ENCODE measurements around the gene AIMP1. TPM values are rescaled to one million over a fixed set of nuclear protein-coding genes. Genes with fewer than 3 reads are reported as not detected.
A peak's percentile ranks its signal among the peaks of the same experiment; 100 is the strongest.

Gene AIMP1
- total RNA-seq (2013; cell fraction: nucleolus; rRNA removed) = 16.1 and 18.8 TPM in 2 replicates
- total RNA-seq (2014; rRNA removed) (18.6 and 23.9 TPM in 2 replicates), total RNA-seq (2014; rRNA removed; fragmentation: Illumina TruSeq; extraction: Trizol) (35.7 and 36.9 TPM in 2 replicates), total RNA-seq (2021) (46.1 and 49.0 TPM in 2 replicates), polyA plus RNA-seq (2011; rRNA removed) (41.5 and 76.4 TPM in 2 replicates), polyA plus RNA-seq (2014; fragmentation: Illumina TruSeq; extraction: Trizol) (66.8 and 99.6 TPM in 2 replicates), polyA plus RNA-seq (2014; fragmentation: Nextera tagmentation; extraction: Ambion mirVana) (100 to 1,000 TPM; 115 to 131 TPM), polyA plus RNA-seq (2014; rRNA removed) (27.0 and 32.3 TPM in 2 replicates), polyA plus RNA-seq (2016; fragmentation: Nextera tagmentation; extraction: Ambion mirVana) (100 to 1,000 TPM; 111 to 121 TPM), polyA minus RNA-seq (2011; rRNA and poly(A)+ RNA removed) (4.3 and 5.3 TPM in 2 replicates), Bru-seq, nascent RNA (percentile 91 among the genes with signal in this experiment), BruChase-seq, experiment 1, labeled RNA remaining after a 6-hour chase (percentile 89 among the genes with signal in this experiment), BruChase-seq, experiment 2, labeled RNA remaining after a 2-hour chase (percentile 87 among the genes with signal in this experiment)
- 21.7 TPM for polyA plus RNA-seq (2011; ENCODE audit: low read depth)
- 8.2 and 8.4 TPM in 2 replicates for polyA plus RNA-seq (2011; cell fraction: cytosol; rRNA removed)
- polyA plus RNA-seq (2011; cell fraction: nucleus; rRNA removed) = 15.8 and 16.8 TPM in 2 replicates
- 36.5 and 53.0 TPM in 2 replicates for polyA plus RNA-seq (2012)
- polyA minus RNA-seq (2011; cell fraction: cytosol; rRNA and poly(A)+ RNA removed) = 3.6 and 5.3 TPM in 2 replicates
- 3.6 and 5.5 TPM in 2 replicates for polyA minus RNA-seq (2011; cell fraction: nucleus; rRNA and poly(A)+ RNA removed)
- long read RNA-seq, experiment 1, transcript AIMP1-202 (7 exons, 2,586 nt) = major isoform, 23 of 43 reads
- long read RNA-seq, experiment 1, partial matches to known transcripts = 16 of 43 reads
- long read RNA-seq, experiment 1, other reads (novel, unspliced or antisense) = 4 of 43 reads
- long read RNA-seq, experiment 2, transcript AIMP1-202 (7 exons, 2,586 nt) = major isoform, 91 of 168 reads
- long read RNA-seq, experiment 2, partial matches to known transcripts = 41 of 168 reads
- long read RNA-seq, experiment 2, other reads (novel, unspliced or antisense) = 31 of 168 reads

- no peaks in the 10 kb centered on the region for H3K4me1 ChIP-seq (ENCODE audit: control insufficient read depth, insufficient read depth, low read length)
- H4K20me1 ChIP-seq (ENCODE audit: control insufficient read depth, insufficient read depth) = no peaks in the 10 kb centered on the region
- WGBS (ENCODE audit: insufficient coverage, insufficient replicate concordance, low lambda C conversion rate, missing lambda C conversion rate) = 1% methylated on average over 38 of the region's 44 CpGs
- ATAC-seq (peak; percentile 88), FAIRE-seq (peak; percentile 84), DNase-seq (ENCODE audit: low read depth, low spot score) (peak; percentile 72)
- BruUV-seq (replicated peaks) = no TSS peak
- intact Hi-C loops (cut with micrococcal nuclease; ENCODE audit: unreplicated experiment) = no loop called here
- H3K27me3 ChIP-seq (replicated peaks in 1 of 2; ENCODE audit: control insufficient read depth in 2 of 2, insufficient read depth in 2 of 2, low read length in 1 of 2) = no peaks in the 10 kb centered on the region
- peaks cover 2% of the 10 kb centered on the region; the same call in 2 of the 3 replicates for H3K9me3 ChIP-seq (replicated peaks; ENCODE audit: control insufficient read depth, insufficient read depth, low read length)
- peak within 1 kb of the TSS; percentile 83 for H3K4me3 ChIP-seq
- ChIA-PET CTCF (interaction anchor here (0.8 to 2.1 kb wide), 4 partner anchors 11 to 16 kb away, joined by 3 to 6 read pairs (median 4); no protein-coding TSS in a partner anchor), RAD21 (ENCODE audit: unreplicated experiment) (interaction anchor here (0.8 kb wide), 1 partner anchor 12 kb away, joined by 4 read pairs; no protein-coding TSS in a partner anchor), POLR2A (interaction anchor here (0.9 to 1.7 kb wide), 5 partner anchors 11 to 1404 kb away, joined by 3 to 6 read pairs (median 3); no protein-coding TSS in a partner anchor), SMC1A (ENCODE audit: uncharacterized antibody, unreplicated experiment) (interaction anchor here (0.8 to 1.4 kb wide), 3 partner anchors 14 to 34 kb away, joined by 3 read pairs; no protein-coding TSS in a partner anchor)
- no peaks in the 10 kb centered on the region; a peak in 1 of 4 replicates for H3K36me3 ChIP-seq (ENCODE audit: control insufficient read depth in 2 of 2, insufficient read depth in 2 of 2, low read length in 1 of 2)
- peak within 1 kb of the TSS; percentile 100 for H3K27ac ChIP-seq (ENCODE audit: control insufficient read depth, insufficient read depth)
- in situ Hi-C loops (cut with MboI) = no loop called here
- peak within 1 kb of the TSS; percentile 78 for H3K4me2 ChIP-seq (ENCODE audit: control insufficient read depth, insufficient read depth)
- H3K79me2 ChIP-seq (ENCODE audit: control insufficient read depth, insufficient read depth, low read length) = peaks cover 88% of the 10 kb centered on the region
- H2AFZ ChIP-seq (ENCODE audit: control insufficient read depth, low read depth, low read length) = peak within 1 kb of the TSS; percentile 100
- peak within 1 kb of the TSS; percentile 99 for H3K9ac ChIP-seq (ENCODE audit: control insufficient read depth, insufficient read depth, low read length)
- TF ChIP-seq ZZZ3 (IDR thresholded peaks at IDR 0.05; ENCODE audit: control insufficient read depth, insufficient read length, low read depth) = no peak
- peak; percentile 68; the same call in 1 of the 2 replicates for TF ChIP-seq ZNF217 (IDR thresholded peaks at IDR 0.05)
- TF ChIP-seq POU2F2 (IDR thresholded peaks at IDR 0.05; ENCODE audit: borderline replicate concordance, low read depth, low read length) = no peak; the same call in 2 of the 3 replicates
- peak; percentile 13; the same call in 1 of the 2 replicates for TF ChIP-seq TARDBP (IDR thresholded peaks at IDR 0.05; ENCODE audit: borderline replicate concordance)
- TF ChIP-seq HSF1 (IDR thresholded peaks at IDR 0.05; ENCODE audit: low read depth, low read length) = peak; percentile 45; the same call in 1 of the 2 replicates
- peak; percentile 60; the same call in 1 of the 2 replicates for TF ChIP-seq GABPA (IDR thresholded peaks at IDR 0.05; ENCODE audit: low read depth)
- peak; percentile 90; the same call in 1 of the 2 replicates for TF ChIP-seq STAT1 (conservative IDR thresholded peaks at IDR 0.05)
- TF ChIP-seq ZNF207 (IDR thresholded peaks at IDR 0.05; ENCODE audit: borderline replicate concordance) = peak; percentile 98
- no peak for TF ChIP-seq CEBPB (IDR thresholded peaks at IDR 0.05; ENCODE audit: borderline replicate concordance in 1 of 2, low read depth in 2 of 2, low read length in 2 of 2)
- TF ChIP-seq MEF2B (IDR thresholded peaks at IDR 0.05; ENCODE audit: partially characterized antibody, poor library complexity, severe bottlenecking) = peak; percentile 67
- TF ChIP-seq, protein P1, sequence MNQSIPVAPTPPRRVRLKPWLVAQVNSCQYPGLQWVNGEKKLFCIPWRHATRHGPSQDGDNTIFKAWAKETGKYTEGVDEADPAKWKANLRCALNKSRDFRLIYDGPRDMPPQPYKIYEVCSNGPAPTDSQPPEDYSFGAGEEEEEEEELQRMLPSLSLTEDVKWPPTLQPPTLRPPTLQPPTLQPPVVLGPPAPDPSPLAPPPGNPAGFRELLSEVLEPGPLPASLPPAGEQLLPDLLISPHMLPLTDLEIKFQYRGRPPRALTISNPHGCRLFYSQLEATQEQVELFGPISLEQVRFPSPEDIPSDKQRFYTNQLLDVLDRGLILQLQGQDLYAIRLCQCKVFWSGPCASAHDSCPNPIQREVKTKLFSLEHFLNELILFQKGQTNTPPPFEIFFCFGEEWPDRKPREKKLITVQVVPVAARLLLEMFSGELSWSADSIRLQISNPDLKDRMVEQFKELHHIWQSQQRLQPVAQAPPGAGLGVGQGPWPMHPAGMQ (IDR thresholded peaks at IDR 0.05; ENCODE audit: borderline replicate concordance) = peak; percentile 100
- TF ChIP-seq NR2C1 (IDR thresholded peaks at IDR 0.05) = peak; percentile 71
- peak; percentile 90 for TF ChIP-seq IKZF1 (conservative IDR thresholded peaks at IDR 0.05)
Measured at GRCh38 chr4:106315968-106316772, at the start of gene AIMP1, which contains the start of gene TBCK. TSS of gene AIMP1 (plus strand) at chr4:106316550. CDS start at chr4:106325010, 8,460 bp downstream. TSS of gene TBCK (minus strand) at chr4:106316209. CDS start at chr4:106308960, 7,249 bp downstream.
